ENCODE measurements around the gene CD99.
"Not testable (repeated sequence)": the region's sequence is repeated elsewhere in the genome, so short reads cannot be mapped to it uniquely, and the experiment has no call there.

Gene CD99

GRCh38 chrX:2700405-2701320, 9.6 kb downstream of the CD99 start:
- DNase-seq, result no peak

DNA sequence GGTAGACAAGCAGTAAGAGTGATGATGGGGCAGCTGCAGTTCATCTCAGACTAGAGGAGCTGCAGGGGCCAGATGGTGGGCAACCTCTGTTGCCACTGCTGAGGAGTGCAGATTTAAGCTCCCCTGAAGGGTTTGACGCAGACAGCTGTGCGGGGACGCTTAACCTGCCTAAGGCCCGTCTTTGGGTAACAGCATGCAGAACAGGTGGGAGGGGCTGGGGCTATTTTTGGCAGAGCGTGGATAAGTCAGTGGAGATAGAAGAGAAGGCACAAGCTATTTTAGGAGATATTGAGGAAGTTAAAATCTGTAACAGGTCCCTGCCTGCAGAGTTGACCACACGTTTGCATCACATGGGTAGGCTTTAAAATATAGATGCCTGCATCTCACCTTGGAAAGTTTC, 10.5 kb downstream of the CD99 start:
- no peak for DNase-seq

- DNase-seq, result no peak
These were observed 12.9 kb downstream of the CD99 start for GRCh38 chrX:2703991-2704369.

GRCh38 chrX:2705046-2705832, 14.1 kb downstream of the CD99 start:
- no peak for DNase-seq

GRCh38 chrX:2707334-2707760, 16.3 kb downstream of the CD99 start:
- no peak for DNase-seq

DNA sequence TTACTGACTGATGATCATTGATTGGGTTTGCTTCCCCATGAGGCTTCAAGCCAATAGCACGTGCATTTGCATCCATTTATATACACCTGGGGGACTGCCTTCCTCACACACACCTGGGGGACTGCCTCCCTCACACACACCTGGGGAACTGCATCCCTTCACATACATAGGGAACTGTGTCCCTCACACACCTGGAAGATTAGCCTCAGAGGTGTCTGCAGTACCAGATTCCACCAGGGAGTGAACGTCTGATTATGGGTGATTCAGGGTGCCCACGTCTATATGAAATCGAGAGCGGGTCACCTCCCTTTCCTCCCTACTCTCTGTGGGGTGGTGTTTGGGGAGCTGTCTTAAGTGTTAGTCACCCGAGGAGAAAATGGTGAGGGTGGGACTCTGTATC, 16.9 kb downstream of the CD99 start:
- no peak for DNase-seq

GRCh38 chrX:2708592-2709188, 17.6 kb downstream of the CD99 start:
- no peak for DNase-seq

GRCh38 chrX:2709556-2709955, 18.5 kb downstream of the CD99 start:
- no peak for DNase-seq

GRCh38 chrX:2710041-2710840, 19.1 kb downstream of the CD99 start:
- no peak for DNase-seq

DNA sequence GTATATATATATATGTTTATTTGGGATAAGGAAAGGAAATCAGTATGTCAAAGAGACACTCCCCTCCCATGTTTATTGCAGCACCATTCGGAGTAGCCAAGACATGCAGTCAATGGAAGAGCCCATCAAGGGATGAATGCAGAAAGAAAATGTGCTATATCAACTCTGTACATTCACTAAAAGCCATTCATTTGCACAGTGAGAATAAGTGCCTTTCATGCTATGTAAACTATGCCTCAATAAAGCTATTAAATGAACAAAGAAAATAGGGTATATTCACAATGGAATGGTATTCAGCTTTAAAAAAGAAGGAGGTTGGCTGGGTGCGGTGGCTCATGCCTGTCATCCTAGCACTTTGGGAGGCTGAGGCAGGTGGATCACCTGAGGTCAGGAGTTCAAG, 20.3 kb downstream of the CD99 start:
- no peak for DNase-seq

- no peak for DNase-seq
These were observed 21.3 kb downstream of the CD99 start for GRCh38 chrX:2712428-2712827.

- no peak for DNase-seq
These were observed 22.1 kb downstream of the CD99 start for GRCh38 chrX:2712890-2713840.

GRCh38 chrX:2714551-2714950, 23.5 kb downstream of the CD99 start:
- no peak for DNase-seq

- DNase-seq, result no peak
These were observed 24.0 kb downstream of the CD99 start for GRCh38 chrX:2715066-2715600.

GRCh38 chrX:2717312-2717711, 26.2 kb downstream of the CD99 start:
- DNase-seq, result no peak

- no peak for DNase-seq
These were observed 27.7 kb downstream of the CD99 start for GRCh38 chrX:2718821-2719220.

DNA sequence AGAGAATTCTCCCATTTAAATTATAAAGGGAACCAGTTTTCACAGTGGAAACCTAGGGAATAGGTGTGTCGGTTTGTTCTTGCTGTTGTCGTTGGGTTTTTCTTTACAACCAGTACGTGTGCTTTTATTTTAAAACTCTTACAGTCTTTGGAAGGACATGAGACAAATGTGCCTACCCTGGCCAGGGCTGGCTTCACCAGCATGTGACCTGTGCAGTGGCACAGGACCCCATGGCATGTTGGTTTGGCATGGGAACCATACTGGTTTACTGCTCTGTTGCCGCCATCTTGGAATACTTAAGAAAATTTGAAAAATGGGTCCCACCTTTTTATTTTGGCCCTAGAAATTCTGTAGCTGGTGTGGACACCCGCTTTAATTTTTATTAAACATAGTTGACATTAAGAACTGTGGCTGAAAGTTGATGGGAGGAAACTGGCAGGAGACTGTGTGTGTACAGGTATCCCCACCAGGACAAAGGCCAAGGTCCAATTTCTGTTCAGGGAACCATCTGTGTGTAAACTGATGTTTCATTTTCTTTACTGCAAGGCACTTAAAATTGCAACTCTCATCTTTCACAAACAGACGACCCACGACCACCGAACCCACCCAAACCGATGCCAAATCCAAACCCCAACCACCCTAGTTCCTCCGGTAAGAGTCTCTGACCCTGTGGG, 28.8 kb downstream of the CD99 start:
- no peak for DNase-seq

DNA sequence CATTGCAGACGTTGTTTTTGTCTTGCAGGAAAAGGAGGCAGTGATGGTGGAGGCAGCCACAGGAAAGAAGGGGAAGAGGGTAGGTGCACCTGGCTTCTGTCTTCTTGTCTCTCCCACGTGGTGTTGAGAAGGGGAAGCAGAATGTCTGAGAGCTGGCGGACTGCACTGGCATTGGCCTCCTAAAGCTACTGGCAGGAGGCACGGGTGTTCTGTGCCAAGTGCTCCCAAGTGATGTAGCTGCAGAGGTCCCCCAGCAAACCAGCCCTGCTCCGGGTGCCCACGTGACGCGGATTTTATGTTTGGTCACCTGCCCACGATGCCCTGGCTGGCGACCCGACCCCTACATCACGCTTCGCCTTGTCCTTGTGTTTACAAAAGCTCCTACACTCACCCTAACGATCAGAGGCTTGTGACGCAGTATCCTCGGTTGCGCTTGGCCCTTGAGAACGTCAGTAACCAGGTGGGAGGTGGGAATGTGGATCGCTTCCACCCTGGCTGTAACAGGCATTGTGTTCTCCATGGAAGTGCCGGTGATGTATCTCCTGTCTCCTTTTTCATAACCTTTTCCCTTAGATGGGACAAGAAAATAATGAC, 32.3 kb downstream of the CD99 start:
- DNase-seq, result no peak

DNA sequence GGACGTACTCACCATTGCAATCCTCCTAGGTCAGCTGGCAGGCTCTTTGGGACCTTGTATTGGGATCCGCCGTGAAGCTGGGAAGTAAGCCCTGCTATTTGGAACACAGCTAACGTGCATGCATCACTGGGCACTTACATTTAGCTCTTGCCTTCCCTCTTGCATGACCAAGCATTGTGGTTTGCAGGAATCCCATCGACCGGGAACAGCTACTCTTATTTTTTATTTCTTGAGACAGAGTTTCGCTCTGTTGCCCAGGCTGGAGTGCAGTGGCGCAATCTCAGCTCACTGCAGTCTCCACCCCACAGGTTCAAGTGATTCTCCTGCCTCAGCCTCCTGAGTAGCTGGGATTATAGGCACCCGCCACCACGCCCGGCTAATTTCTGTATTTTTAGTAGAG, 36.2 kb downstream of the CD99 start:
- not testable (repeated sequence) for DNase-seq

DNA sequence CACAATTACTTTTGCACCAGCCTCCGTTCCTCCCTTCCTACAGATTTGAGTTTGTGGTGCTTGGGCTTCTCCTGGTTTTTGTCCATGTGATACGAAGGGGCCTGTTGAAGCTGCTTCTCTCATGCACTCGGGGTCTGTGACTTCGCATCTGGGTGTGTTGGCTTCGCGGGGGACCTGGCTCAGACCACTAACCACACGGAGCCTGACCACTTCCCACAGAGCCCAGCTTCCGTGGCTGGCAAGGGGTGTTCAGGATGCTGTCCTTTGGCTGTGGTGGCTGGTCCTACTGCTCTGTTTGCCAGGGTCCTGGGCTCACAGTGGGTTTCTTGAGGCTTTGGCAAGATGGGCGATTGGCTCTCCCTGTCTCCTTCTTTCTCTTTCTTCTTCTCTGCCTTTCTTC, 41.0 kb downstream of the CD99 start:
- DNase-seq, result no peak

Data from GOT3 (cell line).